ENCODE results near the gene IRF2BP1. TPM values are rescaled to one million over a fixed set of nuclear protein-coding genes. Genes with fewer than 3 reads are reported as not detected.
A peak's percentile ranks its signal among the peaks of the same experiment; 100 is the strongest.

IRF2BP1 gene
- total RNA-seq, 1 experiment from 2014 or later: 31.4 TPM

- H3K27me3 ChIP-seq: 0 out of 2 replicates have a peak, but pooled peaks cover 4% of the 10 kb centered on the region
- DNase-seq: peak in 1 of 2 experiments; percentile 19
- H3K27ac ChIP-seq: no peak within 1 kb of the TSS
- H3K4me1 ChIP-seq: no peaks in the 10 kb centered on the region
- H3K4me3 ChIP-seq: no peak within 1 kb of the TSS
- no peaks in the 10 kb centered on the region for H3K36me3 ChIP-seq
- no peaks in the 10 kb centered on the region for H3K9me3 ChIP-seq (replicated peaks)
These were observed 28.2 kb upstream of the IRF2BP1 start, which contains the start of gene NANOS2 for GRCh38 chr19:45913874-45914830. Gene NANOS2, minus strand, starts transcription at chr19:45914778. Its CDS starts 85 bp downstream, at chr19:45914693.

GRCh38 chr19:45911291-45911690, 25.4 kb upstream of the IRF2BP1 start:
- Histone ChIP-seq H3K9me3 (replicated peaks) (no peaks in the 10 kb centered on the region), H3K4me3 (no peak overlapping the region), H3K36me3 (no peaks in the 10 kb centered on the region), H3K27me3 (0 out of 2 replicates have a peak, but pooled peaks cover 4% of the 10 kb centered on the region), H3K4me1 (no peaks in the 10 kb centered on the region), H3K27ac (no peak overlapping the region)
- no peak for DNase-seq

- Histone ChIP-seq H3K4me3 (no peak overlapping the region), H3K27me3 (0 out of 2 replicates have a peak, but pooled peaks cover 4% of the 10 kb centered on the region), H3K9me3 (replicated peaks) (no peaks in the 10 kb centered on the region), H3K36me3 (no peaks in the 10 kb centered on the region), H3K27ac (no peak overlapping the region), H3K4me1 (no peaks in the 10 kb centered on the region)
- DNase-seq: no peak
These were observed 23.0 kb upstream of the IRF2BP1 start for GRCh38 chr19:45908956-45909355.

GRCh38 chr19:45906221-45906620, 20.3 kb upstream of the IRF2BP1 start:
- H3K4me1 ChIP-seq: peaks cover 3% of the 10 kb centered on the region; the same call in 1 of the 2 replicates
- no peaks in the 10 kb centered on the region for H3K36me3 ChIP-seq
- H3K4me3 ChIP-seq: no peak overlapping the region
- no peaks in the 10 kb centered on the region for H3K9me3 ChIP-seq (replicated peaks)
- H3K27me3 ChIP-seq: no peaks in the 10 kb centered on the region
- H3K27ac ChIP-seq: no peak overlapping the region
- DNase-seq: no peak

- Histone ChIP-seq H3K36me3 (no peaks in the 10 kb centered on the region), H3K27ac (no peak overlapping the region)
These were observed 19.1 kb upstream of the IRF2BP1 start for GRCh38 chr19:45905011-45905410.

GRCh38 chr19:45902651-45903625, 17.0 kb upstream of the IRF2BP1 start:
- DNase-seq: peak; percentile 97 to 99
- Histone ChIP-seq H3K4me3 (peak overlapping the region; percentile 62), H3K36me3 (peaks cover 2% of the 10 kb centered on the region; the same call in 1 of the 2 replicates), H3K27me3 (no peaks in the 10 kb centered on the region), H3K27ac (no peak overlapping the region), H3K9me3 (replicated peaks) (no peaks in the 10 kb centered on the region), H3K4me1 (peaks cover 3% of the 10 kb centered on the region; the same call in 1 of the 2 replicates)

More at GRCh38 chr19:45905011-45905410, 19.1 kb upstream of the IRF2BP1 start:
- Histone ChIP-seq H3K9me3 (replicated peaks) (no peaks in the 10 kb centered on the region), H3K4me3 (no peak overlapping the region), H3K27me3 (no peaks in the 10 kb centered on the region), H3K4me1 (peaks cover 3% of the 10 kb centered on the region; the same call in 1 of the 2 replicates)
- DNase-seq: no peak

- peak in 1 of 2 experiments; percentile 30 for DNase-seq
- Histone ChIP-seq H3K9me3 (replicated peaks) (no peaks in the 10 kb centered on the region), H3K36me3 (peaks cover 5% of the 10 kb centered on the region; the same call in 1 of the 2 replicates), H3K27ac (no peak within 1 kb of the TSS), H3K27me3 (no peaks in the 10 kb centered on the region), H3K4me3 (peak within 1 kb of the TSS; percentile 62), H3K4me1 (peaks cover 3% of the 10 kb centered on the region; the same call in 1 of the 2 replicates)
These were observed 16.1 kb upstream of the IRF2BP1 start, which contains the start of gene MYPOP for GRCh38 chr19:45901912-45902650. Gene MYPOP, minus strand, starts transcription at chr19:45902613. Its CDS starts 840 bp downstream, at chr19:45901773.

GRCh38 chr19:45901432-45901911, 15.5 kb upstream of the IRF2BP1 start:
- no peak for DNase-seq

GRCh38 chr19:45900738-45901431, 14.9 kb upstream of the IRF2BP1 start:
- no peak overlapping the region for H3K27ac ChIP-seq
- H3K4me3 ChIP-seq: no peak overlapping the region
- H3K36me3 ChIP-seq: peaks cover 5% of the 10 kb centered on the region; the same call in 1 of the 2 replicates
- H3K9me3 ChIP-seq (replicated peaks): no peaks in the 10 kb centered on the region
- H3K4me1 ChIP-seq: peaks cover 3% of the 10 kb centered on the region; the same call in 1 of the 2 replicates
- H3K27me3 ChIP-seq: no peaks in the 10 kb centered on the region
- DNase-seq: no peak

More at GRCh38 chr19:45901432-45901911, 15.5 kb upstream of the IRF2BP1 start:
- Histone ChIP-seq H3K36me3 (peaks cover 5% of the 10 kb centered on the region; the same call in 1 of the 2 replicates), H3K27me3 (no peaks in the 10 kb centered on the region), H3K9me3 (replicated peaks) (no peaks in the 10 kb centered on the region), H3K4me1 (peaks cover 3% of the 10 kb centered on the region; the same call in 1 of the 2 replicates), H3K4me3 (no peak overlapping the region; the same call in 1 of the 2 replicates), H3K27ac (no peak overlapping the region)

GRCh38 chr19:45899919-45900589, 14.1 kb upstream of the IRF2BP1 start:
- Histone ChIP-seq H3K36me3 (peaks cover 10% of the 10 kb centered on the region; the same call in 1 of the 2 replicates), H3K4me3 (no peak overlapping the region), H3K9me3 (replicated peaks) (no peaks in the 10 kb centered on the region), H3K4me1 (peaks cover 3% of the 10 kb centered on the region; the same call in 1 of the 2 replicates), H3K27me3 (no peaks in the 10 kb centered on the region), H3K27ac (no peak overlapping the region)
- DNase-seq: no peak

GRCh38 chr19:45899253-45899652, 13.3 kb upstream of the IRF2BP1 start:
- Histone ChIP-seq H3K4me3 (no peak overlapping the region), H3K4me1 (peaks cover 3% of the 10 kb centered on the region; the same call in 1 of the 2 replicates), H3K27me3 (no peaks in the 10 kb centered on the region), H3K9me3 (replicated peaks) (no peaks in the 10 kb centered on the region), H3K36me3 (peaks cover 10% of the 10 kb centered on the region; the same call in 1 of the 2 replicates), H3K27ac (no peak overlapping the region)
- DNase-seq: no peak

- Histone ChIP-seq H3K4me3 (no peak overlapping the region), H3K27me3 (no peaks in the 10 kb centered on the region), H3K27ac (no peak overlapping the region), H3K36me3 (peaks cover 10% of the 10 kb centered on the region; the same call in 1 of the 2 replicates), H3K4me1 (no peaks in the 10 kb centered on the region), H3K9me3 (replicated peaks) (no peaks in the 10 kb centered on the region)
- DNase-seq: no peak
These were observed 11.4 kb upstream of the IRF2BP1 start for GRCh38 chr19:45897261-45897812.
